ENCODE measurements around the gene DTX1.

- TF ChIP-seq, protein P1, sequence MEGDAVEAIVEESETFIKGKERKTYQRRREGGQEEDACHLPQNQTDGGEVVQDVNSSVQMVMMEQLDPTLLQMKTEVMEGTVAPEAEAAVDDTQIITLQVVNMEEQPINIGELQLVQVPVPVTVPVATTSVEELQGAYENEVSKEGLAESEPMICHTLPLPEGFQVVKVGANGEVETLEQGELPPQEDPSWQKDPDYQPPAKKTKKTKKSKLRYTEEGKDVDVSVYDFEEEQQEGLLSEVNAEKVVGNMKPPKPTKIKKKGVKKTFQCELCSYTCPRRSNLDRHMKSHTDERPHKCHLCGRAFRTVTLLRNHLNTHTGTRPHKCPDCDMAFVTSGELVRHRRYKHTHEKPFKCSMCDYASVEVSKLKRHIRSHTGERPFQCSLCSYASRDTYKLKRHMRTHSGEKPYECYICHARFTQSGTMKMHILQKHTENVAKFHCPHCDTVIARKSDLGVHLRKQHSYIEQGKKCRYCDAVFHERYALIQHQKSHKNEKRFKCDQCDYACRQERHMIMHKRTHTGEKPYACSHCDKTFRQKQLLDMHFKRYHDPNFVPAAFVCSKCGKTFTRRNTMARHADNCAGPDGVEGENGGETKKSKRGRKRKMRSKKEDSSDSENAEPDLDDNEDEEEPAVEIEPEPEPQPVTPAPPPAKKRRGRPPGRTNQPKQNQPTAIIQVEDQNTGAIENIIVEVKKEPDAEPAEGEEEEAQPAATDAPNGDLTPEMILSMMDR (IDR thresholded peaks at IDR 0.05), result no peak
- no peak for TF ChIP-seq POLR2A (IDR thresholded peaks at IDR 0.05)
Measured at GRCh38 chr12:113014565-113014964, 42.0 kb upstream of the DTX1 start.
